ENCODE results near the gene PICK1.
"Not testable (repeated sequence)": the region's sequence is repeated elsewhere in the genome, so short reads cannot be mapped to it uniquely, and the experiment has no call there.

The PICK1 gene

DNA sequence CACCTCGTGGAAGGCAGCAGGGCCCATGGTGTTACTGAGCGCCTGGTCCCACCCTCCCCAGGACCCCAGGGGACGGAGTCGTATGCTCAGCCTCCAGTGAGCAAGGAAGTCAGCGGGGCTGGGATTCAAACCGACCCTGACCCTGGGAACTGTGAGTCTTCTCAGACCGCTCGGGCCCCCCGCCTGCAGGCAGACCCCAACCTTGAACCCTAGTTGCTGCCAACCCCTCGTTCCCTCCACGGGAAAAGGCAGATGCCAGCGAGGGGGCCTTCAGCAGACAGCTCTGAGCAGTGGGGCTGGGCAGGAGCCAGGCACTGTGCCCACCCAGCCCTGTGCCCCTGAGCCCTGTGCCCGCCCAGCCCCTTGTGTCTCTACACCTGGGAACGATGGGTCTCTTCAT, 20.4 kb downstream of the PICK1 start:
- DNase-seq, result no peak

DNA sequence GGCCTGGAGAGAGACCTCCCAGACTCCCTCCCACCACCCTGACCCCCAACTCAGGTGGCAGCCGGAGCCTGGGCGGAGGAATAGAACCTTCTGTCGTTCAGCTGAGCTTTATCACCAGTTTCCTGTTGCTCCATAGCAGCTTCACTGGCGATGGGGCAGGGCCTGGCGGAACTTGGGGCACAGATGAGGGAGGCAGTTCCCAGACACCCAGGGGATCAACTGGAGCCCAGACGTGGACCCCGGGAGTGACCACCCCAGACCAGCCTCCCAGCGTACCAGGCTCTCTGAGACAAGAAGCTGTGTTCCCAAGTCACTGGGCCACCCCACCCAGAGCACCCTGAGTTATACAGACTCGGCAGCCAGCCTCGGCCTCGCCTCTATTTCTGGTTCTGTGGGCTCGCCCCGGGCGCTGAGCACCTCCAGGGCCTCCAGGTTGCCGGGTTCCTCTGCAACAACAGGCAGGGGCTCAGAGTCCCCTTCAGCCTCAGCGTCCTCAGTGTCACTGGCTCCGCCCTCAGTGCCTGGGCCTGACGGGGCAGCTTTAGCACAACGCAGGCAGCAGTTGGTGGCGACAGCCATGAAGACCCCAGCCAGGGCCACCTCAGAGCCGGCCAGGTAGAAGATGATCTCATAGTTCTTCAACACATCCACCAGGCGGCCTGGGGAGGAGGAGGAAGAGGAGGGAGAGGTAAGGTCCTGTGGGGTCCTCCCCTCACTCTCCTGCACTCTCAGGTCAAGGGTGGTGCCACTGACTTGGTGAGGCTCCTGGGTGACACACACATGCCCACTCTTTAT, 21.0 kb downstream of the PICK1 start:
- DNase-seq, result no peak

DNA sequence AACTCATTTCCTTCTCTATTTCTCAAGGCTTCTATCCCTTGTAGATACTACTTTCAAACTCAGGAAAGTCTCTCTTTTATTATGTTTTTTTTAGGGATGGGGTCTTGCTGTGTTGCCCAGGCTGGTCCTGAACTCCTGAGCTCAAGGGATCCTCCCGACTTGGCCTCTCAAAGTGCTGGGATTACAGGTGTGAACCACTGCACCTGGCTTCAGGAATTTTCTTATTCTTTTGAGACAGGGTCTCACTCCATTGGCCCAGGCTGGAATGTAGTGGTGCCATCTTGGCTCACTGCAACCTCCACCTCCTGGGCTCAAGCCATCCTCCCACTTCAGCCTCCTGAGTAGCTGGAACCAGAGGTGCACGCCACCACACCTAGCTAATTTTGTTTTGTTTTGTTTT, 22.0 kb downstream of the PICK1 start:
- not testable (repeated sequence) for DNase-seq

DNA sequence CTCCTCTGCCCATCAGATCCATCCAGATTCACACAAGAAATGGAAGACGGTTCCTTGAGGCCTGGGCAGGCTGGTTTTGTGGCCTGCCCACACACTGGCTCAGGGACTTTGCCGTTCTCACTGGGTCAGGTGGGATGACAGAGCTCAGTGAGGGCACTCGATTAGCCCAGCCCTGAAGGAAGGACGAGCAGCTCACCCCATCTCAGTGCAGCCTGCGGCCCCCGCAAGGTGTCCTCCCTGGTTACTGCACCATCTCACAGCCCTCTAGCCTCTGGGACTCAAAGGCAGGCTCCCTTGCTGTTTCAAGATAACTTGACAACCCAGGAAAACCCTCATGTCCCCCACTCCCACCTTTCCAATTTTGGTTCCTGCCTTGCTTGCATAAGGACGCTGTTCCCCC, 22.6 kb downstream of the PICK1 start:
- DNase-seq, result no peak

DNA sequence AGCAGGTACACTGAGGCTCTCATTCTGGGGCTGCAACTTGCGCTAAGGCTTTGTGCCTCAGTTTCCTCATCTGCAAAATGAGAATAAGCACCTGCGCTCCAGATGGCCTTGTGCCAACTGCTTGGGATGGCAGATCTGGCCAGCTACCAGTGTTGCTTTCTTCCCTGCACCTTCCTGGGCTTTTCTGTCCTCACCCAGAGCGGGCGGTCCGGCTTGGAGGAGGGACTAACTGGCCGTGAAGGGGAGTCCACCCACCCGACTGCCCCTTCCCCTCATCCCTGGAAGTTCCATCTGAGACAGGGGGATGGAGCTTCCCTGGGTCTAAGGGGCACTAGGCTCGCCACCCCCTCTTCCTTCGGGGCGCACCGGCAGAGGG, 23.3 kb downstream of the PICK1 start:
- no peak for DNase-seq

DNA sequence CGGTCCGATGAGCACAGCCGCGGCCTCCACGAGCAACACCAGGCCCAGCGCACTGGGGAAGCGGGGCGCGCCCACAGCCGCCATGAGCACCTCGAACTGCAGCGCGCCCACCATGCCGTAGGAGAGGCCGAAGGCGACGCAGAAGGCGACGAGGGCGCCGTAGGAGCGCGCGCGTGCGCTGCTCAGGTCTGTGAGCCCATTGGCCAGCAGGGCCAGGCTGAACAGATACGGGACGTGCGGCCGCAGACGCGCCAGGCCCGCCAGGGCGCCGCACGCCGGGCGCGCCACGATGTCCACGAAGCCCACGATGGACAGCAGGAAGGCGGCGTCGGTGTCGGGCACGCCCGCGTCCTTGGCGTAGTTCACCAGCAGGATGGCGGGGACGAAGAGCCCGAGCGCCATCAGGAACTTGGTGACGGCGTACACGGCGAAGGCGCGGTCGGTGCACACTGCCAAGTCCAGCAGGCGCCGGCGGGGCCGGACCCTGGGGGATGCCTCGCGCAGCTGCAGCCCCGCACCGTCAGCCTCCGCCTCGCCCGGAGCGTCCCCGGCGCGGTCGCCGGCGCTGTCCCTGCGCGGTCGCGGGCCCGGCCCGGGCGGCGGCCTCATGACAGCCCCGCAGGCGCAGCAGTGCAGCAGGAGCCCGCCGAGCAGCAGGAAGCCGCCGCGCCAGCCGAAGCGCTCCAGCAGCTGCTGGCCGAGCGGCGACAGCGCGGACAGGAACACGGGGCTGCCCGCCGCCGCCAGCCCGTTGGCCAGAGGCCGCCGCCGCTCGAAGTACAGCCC, 23.8 kb downstream of the PICK1 start:
- DNase-seq, result peak; percentile 54

DNA sequence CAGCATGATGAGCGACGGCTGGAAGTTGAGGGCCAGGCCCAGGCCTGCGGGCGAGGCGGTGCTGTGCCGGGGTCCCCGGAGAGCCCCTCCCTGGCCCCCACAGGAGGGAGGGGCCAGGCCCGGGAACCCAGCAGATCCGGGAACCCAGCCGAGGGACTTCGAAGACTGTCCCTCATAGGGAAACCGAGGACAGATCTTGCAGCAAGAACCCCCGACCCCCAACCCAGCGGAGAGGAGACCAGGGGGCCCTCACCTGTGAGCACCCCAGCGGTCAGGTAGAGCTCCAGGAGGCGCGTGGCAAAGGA, 24.4 kb downstream of the PICK1 start:
- no peak for DNase-seq

DNA sequence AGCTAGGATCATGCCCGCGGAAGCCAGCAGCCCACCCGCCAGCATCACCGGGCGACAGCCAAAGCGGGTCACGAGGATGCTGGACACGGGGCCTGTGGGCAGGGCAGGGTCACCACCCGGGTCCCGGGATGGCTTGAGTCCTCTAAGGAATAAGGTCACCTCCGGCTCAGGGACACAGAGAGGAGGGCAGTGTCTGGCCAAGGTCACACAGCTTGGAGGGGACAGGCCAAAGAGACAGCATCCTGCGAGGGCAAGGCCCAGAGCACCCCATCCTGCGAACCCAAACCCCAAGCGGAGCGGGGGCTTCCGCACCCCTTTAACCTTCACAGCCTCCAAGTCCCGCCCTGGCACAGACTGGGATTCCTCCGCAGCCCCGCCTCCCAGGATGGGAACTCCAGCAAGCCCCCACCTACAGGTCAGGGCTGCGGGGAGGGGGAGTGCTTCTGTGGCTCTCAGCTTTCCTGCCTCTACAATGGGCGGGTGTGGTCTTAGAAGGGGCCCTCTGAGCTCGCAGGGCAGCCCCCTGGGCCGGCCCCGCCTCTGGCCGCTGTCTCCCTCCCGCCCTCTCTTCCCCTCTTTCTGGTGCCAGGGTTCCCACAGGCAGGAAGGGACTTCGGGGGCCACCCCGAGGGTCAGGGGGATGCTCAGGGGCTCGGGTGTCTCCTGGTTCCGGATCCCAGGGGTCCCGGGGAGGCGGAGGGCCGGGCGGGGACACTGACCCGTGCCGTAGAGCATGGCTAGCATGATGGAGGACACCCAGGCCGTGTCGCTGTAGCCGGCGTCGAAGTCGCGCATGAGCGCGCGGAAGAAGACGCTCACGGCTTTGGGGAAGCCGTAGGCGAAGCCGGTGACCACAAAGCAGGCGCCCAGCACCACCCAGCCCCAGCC, 25.0 kb downstream of the PICK1 start:
- no peak for DNase-seq

DNA sequence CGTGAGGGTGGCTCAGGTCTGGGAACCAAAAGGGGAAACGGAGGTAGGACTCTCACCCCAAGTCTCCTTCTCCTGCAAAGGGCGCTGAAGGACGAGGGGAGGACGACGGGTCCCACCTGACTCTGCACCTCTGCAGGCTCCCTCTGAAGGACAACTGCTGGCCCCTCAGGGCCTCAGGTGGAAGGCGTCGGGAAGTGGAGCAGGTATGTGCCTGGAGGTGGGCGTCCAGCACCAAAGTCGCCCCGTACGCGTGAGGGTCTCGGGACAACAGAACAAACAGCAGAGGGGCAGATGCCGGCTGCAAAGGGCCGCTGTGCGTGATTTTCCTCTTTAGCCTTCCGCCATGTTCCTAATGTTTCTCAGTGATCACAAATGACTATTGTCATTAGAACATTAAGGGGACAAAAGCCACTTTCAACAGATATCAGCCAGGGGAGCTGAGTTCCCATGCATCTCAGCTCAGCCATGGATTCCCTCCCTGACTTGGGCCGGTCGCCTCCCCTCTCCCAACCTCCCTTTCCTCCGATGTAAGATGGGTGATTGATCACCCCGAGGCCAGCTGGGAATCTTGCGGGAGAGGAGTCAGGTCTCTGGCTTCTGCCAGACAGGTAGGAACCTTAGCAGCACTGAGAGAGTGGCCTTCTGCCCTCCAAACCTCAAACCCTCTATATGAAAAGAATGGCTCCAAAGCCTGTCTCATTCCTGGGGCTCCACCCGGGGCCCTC, 25.9 kb downstream of the PICK1 start:
- DNase-seq, result no peak

DNA sequence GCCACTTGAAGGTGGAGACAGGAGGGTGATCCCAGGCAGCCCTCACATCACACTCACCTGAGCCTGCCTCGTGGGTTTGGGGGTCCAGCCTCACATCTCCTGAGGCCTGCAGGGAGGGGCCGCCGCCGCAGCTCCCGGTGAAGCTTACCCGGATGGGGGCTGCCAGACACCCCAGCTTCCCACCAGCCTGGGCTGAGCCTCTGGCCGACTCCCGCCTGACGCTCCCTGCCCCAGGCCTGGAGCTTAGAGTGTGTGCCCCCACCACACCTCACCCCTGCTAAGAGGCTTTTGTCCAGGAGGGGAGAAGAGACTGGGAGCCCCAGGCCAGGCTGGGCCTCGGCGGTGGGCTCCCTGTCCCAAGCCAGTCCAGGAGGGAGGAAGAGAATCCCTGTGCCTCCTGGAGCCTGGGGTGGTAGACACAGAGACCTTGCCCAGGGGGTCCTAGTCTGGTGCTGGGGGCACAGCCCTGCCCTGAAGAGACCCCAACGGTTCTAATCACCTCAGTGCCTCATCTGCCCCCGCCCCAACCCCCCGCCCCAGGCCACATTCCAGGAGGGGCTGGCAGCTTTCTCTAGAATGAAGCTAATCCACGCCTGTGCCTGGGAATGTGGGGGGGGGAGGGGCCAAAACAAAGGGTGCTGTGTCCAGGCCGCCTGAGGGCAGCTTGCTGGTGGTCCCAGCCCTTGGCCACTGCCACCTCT, 26.9 kb downstream of the PICK1 start, which contains the start of gene SLC16A8:
Gene SLC16A8, minus strand, starts transcription at position 254 of the 701 bp plus-strand sequence. CDS start 1,311 bp downstream, outside the sequence.
- no peak for DNase-seq

DNA sequence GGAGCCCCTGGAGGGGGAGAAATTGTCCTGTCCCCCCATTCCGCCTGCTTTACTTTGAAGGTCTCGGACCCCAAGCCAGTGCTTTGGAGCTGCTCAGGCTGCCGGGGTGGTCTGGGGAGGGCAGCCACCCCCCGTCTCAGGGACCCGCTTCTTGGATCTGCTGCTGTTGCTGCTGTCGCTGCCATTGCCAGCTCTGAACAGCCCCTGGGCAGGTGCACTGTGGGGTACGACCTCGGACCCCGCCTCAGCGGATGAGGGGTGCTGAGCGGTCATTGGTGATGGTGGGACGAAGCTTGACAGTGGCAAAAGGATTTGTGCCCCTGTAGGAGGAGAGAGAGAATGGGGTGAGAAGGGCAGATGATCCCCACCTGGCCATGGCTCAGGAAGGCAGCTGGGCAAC, 27.9 kb downstream of the PICK1 start:
- DNase-seq, result no peak

DNA sequence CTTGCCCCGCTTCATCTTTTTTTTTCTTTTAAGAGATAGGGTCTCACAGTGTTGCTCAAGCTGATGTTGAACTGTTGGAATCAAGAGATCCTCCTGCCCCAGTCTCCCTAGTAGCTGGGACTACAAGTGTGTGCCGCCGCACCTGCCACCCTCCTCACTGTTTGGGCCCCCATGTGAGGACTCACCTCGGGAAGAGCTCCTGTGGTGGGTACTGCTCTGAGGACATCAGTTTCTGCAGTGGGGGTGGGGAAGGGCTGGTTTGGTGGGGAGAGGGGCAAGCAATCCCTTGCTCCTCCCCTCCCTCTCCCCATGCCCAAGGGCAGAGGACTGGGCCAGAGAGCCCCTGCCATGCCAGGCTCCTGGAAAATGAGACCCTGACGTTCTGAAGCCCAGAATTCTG, 28.3 kb downstream of the PICK1 start:
- no peak for DNase-seq

DNA sequence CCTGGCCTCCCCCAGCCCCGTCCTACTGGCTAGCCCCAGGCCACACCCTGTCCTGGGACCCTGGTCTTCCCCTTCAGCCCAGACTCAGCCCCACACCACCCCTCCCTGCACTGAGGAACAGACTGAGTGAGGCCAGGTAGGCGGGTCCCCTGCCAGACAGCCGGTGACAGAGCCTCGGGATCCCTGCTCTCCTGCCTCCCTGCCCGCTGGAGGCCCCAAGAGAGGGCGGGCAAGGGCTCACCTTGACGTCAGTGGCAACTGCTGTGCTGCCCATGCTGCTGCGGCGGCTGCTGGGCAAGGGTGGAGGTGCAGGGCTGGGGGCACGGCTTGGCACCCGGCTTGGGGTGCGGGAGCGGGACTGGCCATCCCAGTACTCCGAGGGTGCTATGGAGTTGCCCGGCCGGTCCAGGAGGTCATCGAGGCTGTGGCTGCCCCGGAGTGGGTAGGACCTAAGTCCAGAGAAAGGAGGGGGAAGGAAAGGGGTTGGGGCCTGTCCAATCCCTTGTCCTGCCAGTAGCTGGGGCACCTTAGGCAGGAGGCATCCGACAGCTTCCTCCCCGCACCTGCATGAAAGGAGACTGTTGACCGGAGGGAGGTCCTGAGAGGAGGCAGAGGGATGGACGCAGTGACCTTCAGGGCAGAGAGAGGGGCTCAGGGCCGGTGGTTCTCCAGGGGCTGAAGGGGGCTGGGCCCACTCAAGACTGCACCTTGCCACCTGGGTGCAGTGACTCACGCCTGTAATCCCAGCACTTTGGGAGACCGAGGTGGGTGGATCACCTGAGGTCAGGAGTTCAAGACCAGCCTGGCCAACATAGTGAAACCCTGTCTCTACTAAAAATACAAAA, 29.0 kb downstream of the PICK1 start:
- no peak for DNase-seq

DNA sequence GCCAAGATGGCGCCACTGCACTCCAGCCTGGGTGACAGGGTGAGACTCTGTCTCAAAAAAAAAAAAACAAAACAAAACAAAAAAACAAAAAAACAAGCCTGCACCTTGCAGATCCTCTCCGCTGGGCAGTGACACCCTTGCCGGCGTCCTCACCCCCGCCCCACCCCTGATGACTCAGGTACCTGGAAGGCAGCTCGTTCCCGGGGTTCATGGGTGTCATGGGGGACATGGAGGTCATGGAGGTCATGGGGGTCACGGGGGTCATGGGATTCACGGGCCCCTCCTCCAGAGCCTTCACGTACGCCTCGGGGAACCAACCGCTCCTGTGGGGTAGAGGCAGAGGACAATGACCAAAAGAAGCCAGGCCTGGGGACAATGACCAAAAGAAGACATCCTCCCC, 29.7 kb downstream of the PICK1 start:
- DNase-seq, result no peak

DNA sequence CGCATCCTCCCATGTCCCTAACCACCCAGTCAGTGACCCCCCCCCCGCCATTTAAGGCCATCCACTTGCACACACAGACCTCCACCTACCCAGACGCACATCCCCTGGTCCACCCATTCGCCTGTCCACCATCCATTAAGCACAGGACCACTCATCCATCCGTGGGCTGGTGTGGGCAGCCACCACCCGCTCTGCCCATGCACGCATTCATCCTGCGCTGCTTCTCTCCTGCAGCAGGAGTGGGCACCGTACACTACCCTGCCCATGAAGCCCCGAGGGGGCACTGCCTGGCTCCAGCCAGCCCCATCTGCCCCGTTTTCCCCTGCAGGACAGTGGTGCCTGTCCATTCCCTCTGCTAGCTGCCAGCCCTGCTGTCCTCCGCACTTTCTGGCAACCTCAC, 30.7 kb downstream of the PICK1 start:
- no peak for DNase-seq

DNA sequence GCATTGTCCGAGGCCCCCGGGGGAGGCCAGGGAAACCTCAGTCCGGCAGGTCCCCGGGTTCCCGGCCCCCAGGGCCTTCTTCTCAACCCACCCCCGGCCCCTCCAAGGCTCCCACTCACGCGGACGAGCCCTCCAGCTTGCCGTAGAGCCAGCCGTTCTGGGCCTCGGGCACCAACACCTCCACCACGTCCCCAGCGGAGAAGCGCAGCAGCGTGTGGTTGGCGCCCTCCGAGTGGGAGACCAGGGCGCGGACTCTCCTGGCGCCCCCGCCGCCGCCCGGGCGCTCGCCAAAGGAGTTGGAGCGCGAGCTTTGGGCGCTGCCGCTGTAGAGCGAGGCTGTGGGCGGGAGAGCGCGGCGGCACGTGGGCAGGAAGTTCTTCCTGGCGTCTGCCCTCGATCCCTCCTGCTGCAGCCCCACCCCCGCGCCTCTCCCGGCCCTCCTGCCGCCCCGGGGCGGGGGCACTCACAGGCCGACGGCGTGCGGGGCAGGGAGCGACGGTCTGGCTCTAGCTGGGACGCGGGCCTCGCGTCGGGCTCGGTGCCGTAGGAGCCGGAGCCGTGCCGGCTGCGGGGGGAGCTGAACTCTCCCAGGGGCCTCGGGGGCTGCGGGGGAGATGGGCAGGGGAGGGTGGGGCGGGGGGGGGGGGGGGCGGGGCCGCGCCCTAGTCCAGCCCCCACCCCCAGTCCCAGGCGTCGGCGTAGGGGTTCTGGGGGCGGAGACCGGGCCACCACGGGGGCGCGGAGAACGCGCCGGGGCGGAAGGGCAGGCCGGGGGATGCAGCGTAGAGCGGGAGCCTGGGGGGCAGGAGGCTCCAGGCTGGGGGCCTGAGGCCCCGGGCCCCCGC, 31.6 kb downstream of the PICK1 start:
- no peak for DNase-seq

DNA sequence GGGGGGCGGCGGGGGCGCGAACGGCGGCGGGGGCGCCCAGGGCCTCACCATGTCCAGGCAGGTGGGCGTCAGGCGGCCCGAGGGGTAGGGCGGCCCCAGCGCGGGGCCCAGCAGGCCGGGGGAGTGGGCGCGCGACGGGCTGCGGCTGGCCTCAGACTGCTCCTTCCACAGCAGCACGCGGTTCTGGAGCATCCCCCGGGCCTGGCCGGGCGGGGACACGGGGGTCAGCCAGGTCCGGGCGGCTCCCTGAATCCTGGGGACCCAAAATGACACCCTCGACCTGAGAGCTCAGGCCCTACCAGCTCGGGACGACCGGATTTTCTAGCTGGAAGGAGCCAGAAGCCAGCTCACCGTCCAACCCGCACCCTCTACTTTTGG, 32.3 kb downstream of the PICK1 start:
- DNase-seq, result no peak

DNA sequence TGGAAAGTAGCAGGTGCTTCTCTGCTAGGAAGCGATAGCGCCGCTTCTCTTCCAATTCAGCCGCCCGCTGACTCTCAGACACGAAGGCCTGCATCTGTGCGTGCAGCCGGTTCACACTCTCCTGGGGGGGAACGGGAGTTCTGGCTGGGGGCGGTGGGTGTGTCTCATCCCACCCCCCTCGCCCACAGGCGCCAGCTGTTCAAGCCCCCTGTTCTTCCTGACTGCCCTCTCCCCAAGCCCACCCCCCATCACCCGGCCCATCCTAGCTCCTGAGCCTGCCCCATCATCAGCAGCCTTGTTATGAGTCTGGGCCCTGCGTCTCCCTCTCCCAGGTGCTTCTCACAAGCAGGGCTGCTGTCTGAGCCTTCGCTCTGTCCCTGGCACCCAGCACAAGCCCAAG, 39.9 kb downstream of the PICK1 start:
- no peak for DNase-seq

DNA sequence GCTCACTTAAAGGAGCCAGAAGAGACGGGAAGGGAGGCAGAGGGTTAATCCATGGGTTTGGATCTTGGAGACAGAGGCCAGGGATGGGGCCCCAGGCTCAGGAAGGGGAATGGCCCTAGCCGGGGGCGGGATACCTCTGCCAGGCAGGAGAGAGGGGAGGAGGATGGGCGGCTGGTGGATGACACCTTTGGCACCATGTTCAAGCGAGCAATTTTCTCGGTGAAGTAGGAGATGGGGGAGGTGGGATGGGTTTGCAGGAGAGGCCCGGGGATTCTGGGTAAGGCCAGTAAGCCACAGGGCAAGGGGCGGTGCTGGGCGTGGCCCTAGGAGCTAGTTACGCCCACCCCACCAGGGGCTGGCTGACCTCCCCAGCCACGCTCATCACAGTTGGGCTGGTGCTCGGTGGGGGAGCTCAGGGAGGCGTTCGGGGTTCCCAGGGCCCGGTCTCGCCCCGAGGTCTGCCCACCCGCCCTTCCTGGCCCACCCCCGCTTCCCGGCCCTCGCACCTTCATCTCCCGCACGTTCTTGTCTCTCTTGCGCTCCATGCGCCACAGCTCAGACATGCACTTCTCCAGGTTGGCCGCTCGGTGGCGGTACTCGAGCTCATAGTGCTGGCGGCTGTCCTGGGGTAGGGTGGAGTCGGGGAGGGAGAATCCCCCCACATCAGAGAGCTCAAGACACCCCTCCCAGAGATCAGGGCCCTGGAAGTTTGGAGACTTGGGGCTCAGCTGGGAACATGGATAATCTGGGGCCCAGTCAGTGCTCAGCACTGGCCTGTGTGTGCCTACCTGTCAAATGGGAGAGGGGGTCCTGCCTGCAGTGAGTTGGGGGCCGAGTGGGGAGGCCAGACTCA, 40.6 kb downstream of the PICK1 start:
- no peak for DNase-seq

Data from COR-L47 (cell line).